ENCODE measurements around the gene HAPLN3. TPM values are rescaled to one million over a fixed set of nuclear protein-coding genes. Genes with fewer than 3 reads are reported as not detected.

Gene HAPLN3
- polyA plus RNA-seq, 5 donors = 2.4 to 4.7 (median 3.5) TPM

- DNase-seq = no peak
Measured at GRCh38 chr15:88830016-88830415, 65.3 kb downstream of the HAPLN3 start.

GRCh38 chr15:88828791-88829190 is 66.6 kb downstream of the HAPLN3 start:
- DNase-seq = no peak

Other genes with a start within 250 kb of the HAPLN3 start
- under 1 TPM; 0.56 to 0.91 (median 0.83) TPM for gene ACAN, start 92.1 kb downstream of the HAPLN3 start, polyA plus RNA-seq (ENCODE audit: insufficient read depth in 1 of 5, insufficient read length in 5 of 5, low replicate concordance in 1 of 5)
- gene MFGE8, start 17.8 kb upstream of the HAPLN3 start, polyA plus RNA-seq (ENCODE audit: insufficient read depth in 1 of 5, insufficient read length in 5 of 5, low replicate concordance in 1 of 5) = 100 to 1,000 TPM; 103 to 149 (median 121) TPM
- gene ABHD2, start 192.9 kb upstream of the HAPLN3 start, polyA plus RNA-seq (ENCODE audit: insufficient read depth in 1 of 5, insufficient read length in 5 of 5, low replicate concordance in 1 of 5) = 10 to 100 TPM; 32.4 to 49.5 (median 38.0) TPM

Data from right lung (tissue), 5 donors.